Right renal pelvis (tissue), 4 donors: Measurements from ENCODE around the gene MINDY4B. TPM values are rescaled to one million over a fixed set of nuclear protein-coding genes. Genes with fewer than 3 reads are reported as not detected.
"Not testable (repeated sequence)": the region's sequence is repeated elsewhere in the genome, so short reads cannot be mapped to it uniquely, and the experiment has no call there.

ENCODE experiments used
- DNase-seq, 4 donors: peaks; one replicate each; pipeline ENCODE4 v3.0.0-alpha.2; 2013; ENCODE audit warnings: low read depth in 4 of 4, low spot score in 3 of 4, missing footprints in 1 of 4
- polyA plus RNA-seq, 4 donors: library from polyadenylated mRNA; unstranded; fragments of 120-200 nt; gene quantifications; one replicate each; pipeline ENCODE4 v1.2.1, GENCODE V29; 2013; ENCODE audit not compliant: insufficient read length in 4 of 4

Gene MINDY4B
- polyA plus RNA-seq, 4 donors, result 0.06 TPM; not detected in 3

DNA sequence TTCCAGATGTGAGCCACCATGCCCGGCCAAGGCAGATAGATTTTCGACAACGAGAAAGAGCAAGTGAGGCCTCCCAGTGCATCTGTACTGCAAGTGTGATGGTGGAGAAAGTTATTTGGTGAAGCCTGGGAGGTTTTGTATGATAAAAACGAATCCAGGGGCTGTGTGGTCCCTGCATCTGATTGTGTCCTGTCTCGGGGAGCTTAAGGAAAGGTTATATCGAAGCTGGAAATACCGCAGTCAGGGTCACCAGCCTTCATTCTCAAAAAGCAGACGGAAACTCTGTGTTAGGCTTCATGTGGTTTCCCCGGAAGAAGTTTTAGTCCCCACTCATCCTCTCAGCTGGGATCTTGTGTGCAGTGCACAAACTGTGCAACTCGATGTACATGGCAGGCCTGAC lies 3.4 kb downstream of the MINDY4B start:
- no peak for DNase-seq

DNA sequence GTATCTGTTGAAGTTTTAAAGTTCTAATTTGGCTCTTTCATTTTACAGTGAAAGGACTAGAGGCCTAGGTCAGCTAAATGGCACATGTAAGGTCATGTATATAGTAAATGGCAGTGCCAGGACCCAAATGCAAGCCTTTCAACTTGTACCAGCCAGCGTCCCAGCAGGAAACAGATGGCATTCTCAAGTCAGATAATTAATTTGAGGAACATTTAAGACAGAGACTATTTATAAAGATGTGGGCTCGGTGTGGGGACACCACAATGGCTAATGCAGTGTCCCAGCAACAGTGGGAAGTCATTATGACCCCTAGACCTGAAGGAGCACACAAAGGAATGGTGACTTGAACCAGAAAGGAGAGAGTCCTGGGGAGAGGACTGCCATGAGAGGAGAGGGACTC lies 6.1 kb downstream of the MINDY4B start:
- no peak for DNase-seq

- no peak for DNase-seq
Observed at GRCh38 chr3:150898046-150898754, 7.0 kb downstream of the MINDY4B start.

GRCh38 chr3:150897592-150897991 lies 7.6 kb downstream of the MINDY4B start:
- DNase-seq, result no peak

DNA sequence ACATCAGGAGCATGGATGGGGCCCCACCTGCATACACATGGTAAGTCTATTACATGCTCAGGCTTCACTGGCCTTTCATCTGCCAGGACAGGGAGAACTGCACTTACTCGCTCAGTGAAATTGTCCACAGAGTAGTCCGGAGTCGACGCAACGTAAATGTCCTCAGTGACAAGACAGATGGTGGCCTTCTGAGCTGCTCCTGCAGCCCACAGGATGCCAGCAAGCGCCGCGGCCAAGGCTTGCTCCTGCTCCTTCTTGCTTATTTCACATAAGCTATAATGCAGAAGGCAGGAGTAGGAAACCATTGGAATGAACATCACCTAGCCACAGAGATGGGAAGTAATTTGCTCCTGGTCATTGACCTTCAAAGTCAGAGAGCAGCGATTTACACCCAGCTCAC lies 14.4 kb downstream of the MINDY4B start:
- DNase-seq, result no peak

GRCh38 chr3:150890295-150890694 lies 14.9 kb downstream of the MINDY4B start:
- DNase-seq, result no peak

DNA sequence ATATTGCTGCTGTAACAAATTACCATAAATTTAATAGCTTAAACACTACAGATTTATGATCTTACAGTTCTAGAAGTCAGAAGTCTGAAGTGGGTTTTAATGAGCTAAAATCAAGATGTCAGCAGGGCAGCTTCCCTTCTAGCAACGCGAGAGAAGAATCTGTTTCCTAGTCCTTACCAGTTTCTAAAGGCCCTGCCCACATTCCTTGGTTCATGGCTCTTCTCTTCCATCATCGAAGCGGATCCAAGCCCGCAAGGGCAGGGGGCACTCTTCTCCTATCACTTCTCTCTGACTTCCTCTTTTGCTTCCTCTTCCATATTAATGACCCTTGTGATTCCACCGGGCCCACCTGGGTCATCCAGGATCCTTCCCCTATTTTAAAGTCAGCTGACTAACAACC lies 16.1 kb downstream of the MINDY4B start:
- no peak for DNase-seq

GRCh38 chr3:150887031-150887430 lies 18.2 kb downstream of the MINDY4B start:
- no peak for DNase-seq

DNA sequence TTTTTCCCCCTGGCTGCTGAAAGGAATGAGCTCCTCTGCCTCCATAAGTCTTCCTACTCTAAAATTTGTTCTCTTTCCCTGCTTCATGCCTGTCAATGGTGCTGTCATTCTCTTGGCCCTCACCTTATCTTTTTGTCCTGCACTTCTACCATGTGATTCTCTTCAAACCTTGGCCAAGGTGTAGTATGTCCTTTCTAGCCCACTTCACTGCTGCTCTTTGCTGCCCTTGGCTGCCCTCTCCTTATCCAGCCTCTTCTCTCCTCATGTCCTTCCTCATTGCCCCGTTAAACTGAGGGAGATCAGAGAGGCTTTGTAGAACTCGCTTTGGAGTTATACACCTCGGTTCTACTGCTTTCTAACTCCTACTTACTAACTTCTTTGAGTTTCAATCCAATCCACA lies 19.7 kb downstream of the MINDY4B start:
- no peak for DNase-seq

GRCh38 chr3:150878996-150879575 lies 26.2 kb downstream of the MINDY4B start:
- peak in 1 of 4 donors; percentile 31 for DNase-seq

DNA sequence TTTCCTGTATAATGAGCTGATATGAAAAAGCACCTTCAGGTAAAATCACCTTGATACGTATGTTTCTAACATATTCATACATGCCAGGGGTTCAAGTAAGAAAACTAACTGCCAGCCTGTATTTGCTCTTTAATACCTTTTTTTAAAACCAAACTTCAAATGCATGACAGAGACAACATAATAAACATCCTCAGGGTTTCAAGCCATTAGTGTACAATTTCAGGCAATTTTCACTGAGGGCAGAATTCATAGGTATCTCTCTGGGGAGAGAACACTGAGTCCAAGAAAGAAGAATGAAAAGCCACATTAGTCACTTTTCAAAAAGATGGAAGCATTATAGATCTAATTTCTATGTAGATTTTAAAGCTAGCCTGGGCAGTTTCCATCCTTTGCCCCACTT lies 26.9 kb downstream of the MINDY4B start:
- no peak for DNase-seq

GRCh38 chr3:150877303-150877702 lies 27.9 kb downstream of the MINDY4B start:
- DNase-seq, result no peak

DNA sequence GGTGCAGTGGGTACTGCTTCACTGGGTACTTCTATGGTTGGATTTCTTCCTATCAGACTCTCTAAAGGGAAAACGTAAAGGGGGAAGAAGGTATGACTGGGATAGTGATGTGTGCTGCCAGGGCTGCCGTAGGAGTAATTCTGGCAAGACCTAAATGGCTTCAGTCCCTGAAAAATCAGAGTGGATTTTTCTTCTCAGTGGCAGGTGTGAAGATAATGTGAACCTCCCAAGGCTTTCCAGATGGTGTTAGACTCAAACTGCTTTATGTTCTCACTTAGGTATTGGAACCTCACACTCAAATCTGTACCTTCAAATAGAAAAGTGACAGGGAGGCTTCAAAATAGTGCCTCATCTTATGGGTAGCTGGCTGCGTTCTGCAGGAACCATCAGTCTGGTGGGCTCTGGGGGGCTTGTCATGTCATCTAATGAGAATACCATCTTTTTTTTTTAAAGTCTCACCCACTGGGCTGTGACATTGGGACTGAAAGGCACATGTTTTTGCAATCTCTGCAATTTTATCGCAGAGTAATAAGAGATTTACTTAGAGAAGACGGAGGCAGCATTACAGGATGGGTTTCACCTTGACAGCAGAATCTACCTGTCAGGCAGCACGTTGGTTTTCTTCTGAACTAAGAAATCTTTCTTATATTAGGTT lies 28.5 kb downstream of the MINDY4B start:
- no peak for DNase-seq

- no peak for DNase-seq
Observed at GRCh38 chr3:150875548-150875947, 29.7 kb downstream of the MINDY4B start.

GRCh38 chr3:150874666-150875219 lies 30.5 kb downstream of the MINDY4B start:
- DNase-seq, result no peak

GRCh38 chr3:150871192-150871591 lies 34.0 kb downstream of the MINDY4B start:
- no peak for DNase-seq

DNA sequence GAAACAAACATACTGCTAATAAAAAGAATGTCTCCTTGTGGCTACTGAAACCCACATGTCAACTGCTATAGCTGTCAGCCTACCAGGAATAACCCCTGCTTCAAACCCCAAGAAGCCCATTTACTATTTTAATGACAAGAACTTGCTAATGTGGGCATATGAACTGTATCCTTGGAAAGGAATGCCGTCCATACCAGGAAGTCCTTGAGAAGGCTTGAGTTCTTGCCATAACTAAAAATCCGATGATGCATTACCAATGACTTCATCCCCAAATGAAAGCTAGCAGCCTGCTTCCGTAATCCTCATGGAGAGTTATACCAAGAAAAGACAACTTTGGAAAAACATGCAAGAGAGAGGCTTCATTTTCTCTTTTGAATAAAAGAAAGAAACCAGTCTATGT lies 34.8 kb downstream of the MINDY4B start:
- no peak for DNase-seq

DNA sequence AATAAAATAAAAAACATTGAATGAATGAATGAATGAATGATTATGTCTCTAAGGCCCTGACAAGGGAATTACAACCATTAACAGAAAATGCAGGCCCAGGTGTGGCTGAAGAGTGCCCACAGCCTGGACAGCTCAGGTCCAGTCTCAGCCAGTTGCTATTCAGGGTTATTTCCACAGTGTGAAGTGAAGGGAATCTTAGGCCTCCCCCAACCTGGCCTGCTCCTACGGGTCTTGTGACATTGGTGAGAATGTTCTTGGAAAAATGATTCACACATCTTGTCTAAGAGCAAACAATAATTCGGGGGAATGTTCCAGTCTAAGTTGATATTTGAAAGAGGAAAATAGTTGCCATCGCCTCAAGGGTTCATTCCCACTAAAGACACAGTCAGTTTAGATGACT lies 37.0 kb downstream of the MINDY4B start:
- no peak for DNase-seq

GRCh38 chr3:150867434-150867833 lies 37.8 kb downstream of the MINDY4B start:
- DNase-seq, result no peak

DNA sequence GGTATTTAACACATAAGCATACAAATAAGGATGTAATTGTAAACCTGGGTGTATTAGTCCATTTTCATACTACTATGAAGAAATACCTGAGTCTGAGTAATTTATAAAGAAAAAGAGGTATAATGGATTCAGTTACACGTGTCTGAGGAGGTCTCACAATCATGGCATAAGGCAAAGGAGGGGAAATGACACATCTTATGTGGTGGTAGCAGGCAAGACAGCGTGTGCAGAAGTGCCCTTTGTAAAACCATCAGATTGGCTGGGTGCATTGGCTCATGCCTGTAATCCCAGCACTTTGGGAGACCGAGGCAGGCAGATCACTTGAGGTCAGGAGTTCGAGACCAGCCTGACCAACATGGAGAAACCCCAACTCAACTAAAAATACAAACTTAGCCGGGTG lies 41.3 kb downstream of the MINDY4B start:
- not testable (repeated sequence) for DNase-seq

DNA sequence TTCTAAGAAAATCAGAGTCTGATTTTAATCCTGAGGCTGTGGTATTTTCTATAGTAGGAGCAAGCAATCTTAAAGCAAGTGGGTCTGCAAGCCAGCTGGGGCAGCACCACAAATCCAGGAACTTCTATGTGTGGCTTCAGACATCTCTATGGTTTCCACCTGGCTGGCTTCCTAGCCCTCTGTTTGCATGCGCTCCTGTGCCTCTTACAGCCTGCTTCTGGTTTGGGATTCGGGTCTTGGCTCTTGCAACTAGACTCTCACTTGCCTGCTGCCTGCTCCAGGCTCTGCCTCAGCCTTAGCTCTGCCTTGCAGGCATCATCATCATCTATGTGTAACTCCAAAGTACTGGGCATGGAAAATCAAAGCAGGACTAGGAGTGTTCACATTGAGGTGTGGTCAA lies 43.4 kb downstream of the MINDY4B start:
- no peak for DNase-seq

DNA sequence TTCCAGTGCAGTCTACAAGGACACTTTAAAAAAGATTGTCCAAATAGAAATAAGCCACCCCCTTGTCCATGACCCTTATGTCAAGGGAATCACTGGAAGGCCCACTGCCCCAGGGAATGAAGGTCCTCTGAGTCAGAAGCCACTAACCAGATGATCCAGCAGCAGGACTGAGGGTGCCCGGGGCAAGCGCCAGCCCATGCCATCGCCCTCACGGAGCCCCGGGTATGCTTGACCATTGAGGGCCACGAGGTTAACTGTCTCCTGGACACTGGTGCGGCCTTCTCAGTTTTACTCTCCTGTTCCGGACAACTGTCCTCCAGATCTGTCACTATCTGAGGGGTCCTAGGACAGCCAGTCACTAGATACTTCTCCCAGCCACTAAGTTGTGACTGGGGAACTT lies 47.3 kb downstream of the MINDY4B start:
- DNase-seq, result not testable (repeated sequence)
